Panc1 (cell line): ENCODE results near the gene ERGIC1. TPM values are rescaled to one million over a fixed set of nuclear protein-coding genes. Genes with fewer than 3 reads are reported as not detected.

ENCODE experiments used
- ATAC-seq: fragments of 200-7000 bp; cut with Tn5 transposase; 2 replicates; pipeline ENCODE4 v1.9.1; 2020; ENCODE audit warnings: mild to moderate bottlenecking, moderate library complexity
- BruUV-seq: library from RNA; stranded (reverse); fragments of 400-500 nt; replicated peaks from 2 replicates; lab custom pipeline; 2021; lab: Mats Ljungman, UMichigan
- CTCF ChIA-PET: fragments of 300-600 bp; sonication (Branson Sonifier 250); formaldehyde crosslinking; loops from one replicate; lab custom pipeline; 2022; ENCODE audit warnings: antibody characterized with exemption; lab: Charles Lee
- POLR2A ChIA-PET: fragments of 300-600 bp; sonication (Branson Sonifier 250); formaldehyde crosslinking; loops from one replicate; lab custom pipeline; 2022; ENCODE audit warnings: antibody characterized with exemption; lab: Charles Lee
- DNase-seq: peaks from one replicate; pipeline ENCODE4 v3.0.0-alpha.2; 2010; ENCODE audit warnings: low read depth, low spot score
- H3K27ac ChIP-seq: 2 replicates; pipeline ENCODE4 v1.5.1; 2011; ENCODE audit warnings: mild to moderate bottlenecking, low read length, inconsistent platforms
- H3K27me3 ChIP-seq: fragments of 200-500 bp; sonication (Bioruptor generic); 2 replicates; pipeline ENCODE4 v1.6.0; 2014; ENCODE audit warnings: low read length, inconsistent platforms; ENCODE audit not compliant: control insufficient read depth, insufficient read depth
- H3K36me3 ChIP-seq: fragments of 200-500 bp; sonication (Bioruptor generic); 2 replicates; pipeline ENCODE4 v1.5.1; 2014; ENCODE audit warnings: inconsistent platforms, mild to moderate bottlenecking, low read length, moderate library complexity; ENCODE audit not compliant: control insufficient read depth, insufficient read depth
- H3K4me1 ChIP-seq: 2 replicates; pipeline ENCODE4 v1.5.1; 2011; ENCODE audit warnings: inconsistent platforms, mild to moderate bottlenecking, low read length, moderate library complexity; ENCODE audit not compliant: control insufficient read depth, insufficient read depth
- H3K4me3 ChIP-seq, 2 experiments: 2 replicates each; pipeline ENCODE4 v1.5.1; 2011 to 2012; ENCODE audit warnings: low read depth in 2 of 2, low read length in 2 of 2, mild to moderate bottlenecking in 2 of 2, inconsistent platforms in 1 of 2, moderate library complexity in 1 of 2
- H3K9me3 ChIP-seq: fragments of 200-500 bp; sonication (Bioruptor generic); 2 replicates; pipeline ENCODE4 v1.5.1; 2014; ENCODE audit warnings: low read depth, mild to moderate bottlenecking, inconsistent platforms, low read length, moderate library complexity; ENCODE audit not compliant: control insufficient read depth, insufficient read depth
- POLR2AphosphoS5 ChIP-seq: IDR thresholded peaks from 2 replicates; pipeline ENCODE4 v1.6.1; 2012; ENCODE audit warnings: mild to moderate bottlenecking, low read depth, low read length, moderate library complexity
- SIN3A ChIP-seq: IDR thresholded peaks from 2 replicates; pipeline ENCODE4 v1.6.1; 2012; ENCODE audit warnings: low read depth, mild to moderate bottlenecking, low read length, moderate library complexity, borderline replicate concordance; ENCODE audit not compliant: insufficient read depth
- TCF7L2 ChIP-seq: IDR thresholded peaks from 2 replicates; pipeline ENCODE4 v1.6.1; 2011; ENCODE audit warnings: mild to moderate bottlenecking, low read depth, low read length, inconsistent platforms
- in situ Hi-C: cut with HindIII; loops from 2 replicates; pipeline ENCODE4 v1.10.0; 2016; ENCODE audit warnings: low sequenced_read_pairs, low pct_unique_long_range_greater_than_20kb
- intact Hi-C: fragments of 100-400 bp; cut with micrococcal nuclease; formaldehyde crosslinking; loops from one replicate; pipeline ENCODE4 v1.10.0; 2022; ENCODE audit not compliant: unreplicated experiment
- total RNA-seq: library from RNA; stranded (reverse); gene quantifications from one replicate; pipeline ENCODE4 v1.2.1, GENCODE V29; 2021; ENCODE audit not compliant: unreplicated experiment
- TF ChIP-seq, protein P1 (sequence below): fragments of 450-650 bp; IDR thresholded peaks from 2 replicates; pipeline ENCODE4 v1.5.1; 2017; ENCODE audit warnings: mild to moderate bottlenecking
- TF ChIP-seq, protein P2 (sequence below), 2 experiments: IDR thresholded peaks; 2 replicates each; pipeline ENCODE4 v1.6.1; 2011 to 2012; ENCODE audit warnings: low read depth in 2 of 2, control low read depth in 1 of 2, low read length in 1 of 2, mild to moderate bottlenecking in 1 of 2, moderate library complexity in 1 of 2; ENCODE audit not compliant: insufficient read depth in 1 of 2

ERGIC1 gene
- total RNA-seq, 1 experiment from 2014 or later: 206 TPM

DNA sequence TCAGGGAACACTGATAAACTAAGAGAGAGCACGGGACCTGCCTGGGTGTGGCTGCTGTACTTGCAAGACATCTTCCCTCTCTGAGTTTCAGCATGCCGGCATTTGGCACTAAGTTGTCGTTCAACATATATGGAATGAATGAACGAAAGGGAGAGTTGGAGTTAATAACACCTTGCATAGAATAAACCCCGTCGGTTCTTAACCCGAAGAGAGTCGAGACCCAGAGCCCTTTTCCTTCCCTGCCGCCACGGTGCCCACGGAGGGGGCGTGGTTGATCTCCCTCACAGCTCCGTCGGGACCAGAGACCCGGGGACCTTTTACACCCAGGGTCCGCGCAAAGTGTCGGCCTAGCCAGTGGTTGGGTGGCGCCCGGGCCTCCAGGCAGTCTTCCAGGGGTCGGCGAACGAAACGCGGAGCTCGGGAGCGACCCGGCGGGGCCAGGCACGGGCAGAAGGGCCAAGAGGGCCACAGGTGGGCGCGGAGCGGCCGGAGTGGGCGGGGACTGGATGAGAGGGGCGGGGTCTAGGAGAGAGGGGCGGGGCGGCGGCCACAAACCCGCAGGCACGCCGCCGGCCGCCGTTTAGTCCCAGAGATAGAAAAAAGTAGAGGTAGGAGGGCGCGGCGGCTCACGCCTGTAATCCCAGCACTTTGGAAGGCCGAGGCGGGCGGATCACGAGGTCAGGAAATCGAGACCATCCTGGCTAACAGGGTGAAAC is 124.4 kb downstream of the ERGIC1 start:
- intact Hi-C loops (loop anchor here (5.0 to 10.0 kb wide), 2 partner anchors 246 to 484 kb away; no protein-coding TSS in a partner anchor), in situ Hi-C loops (no loop called here)
- POLR2A ChIA-PET: interaction anchor here (0.6 to 0.7 kb wide), 3 partner anchors 13 to 814 kb away, joined by 4 to 13 read pairs (median 6); no protein-coding TSS in a partner anchor
- ATAC-seq: peak; percentile 86
- TF ChIP-seq SIN3A: 0 out of 2 replicates have a peak, but pooled peaks have one; percentile 2
- TF ChIP-seq TCF7L2: no peak
- TF ChIP-seq, protein P1, sequence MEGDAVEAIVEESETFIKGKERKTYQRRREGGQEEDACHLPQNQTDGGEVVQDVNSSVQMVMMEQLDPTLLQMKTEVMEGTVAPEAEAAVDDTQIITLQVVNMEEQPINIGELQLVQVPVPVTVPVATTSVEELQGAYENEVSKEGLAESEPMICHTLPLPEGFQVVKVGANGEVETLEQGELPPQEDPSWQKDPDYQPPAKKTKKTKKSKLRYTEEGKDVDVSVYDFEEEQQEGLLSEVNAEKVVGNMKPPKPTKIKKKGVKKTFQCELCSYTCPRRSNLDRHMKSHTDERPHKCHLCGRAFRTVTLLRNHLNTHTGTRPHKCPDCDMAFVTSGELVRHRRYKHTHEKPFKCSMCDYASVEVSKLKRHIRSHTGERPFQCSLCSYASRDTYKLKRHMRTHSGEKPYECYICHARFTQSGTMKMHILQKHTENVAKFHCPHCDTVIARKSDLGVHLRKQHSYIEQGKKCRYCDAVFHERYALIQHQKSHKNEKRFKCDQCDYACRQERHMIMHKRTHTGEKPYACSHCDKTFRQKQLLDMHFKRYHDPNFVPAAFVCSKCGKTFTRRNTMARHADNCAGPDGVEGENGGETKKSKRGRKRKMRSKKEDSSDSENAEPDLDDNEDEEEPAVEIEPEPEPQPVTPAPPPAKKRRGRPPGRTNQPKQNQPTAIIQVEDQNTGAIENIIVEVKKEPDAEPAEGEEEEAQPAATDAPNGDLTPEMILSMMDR: no peak
- no peak for TF ChIP-seq POLR2AphosphoS5
- TF ChIP-seq, protein P2, sequence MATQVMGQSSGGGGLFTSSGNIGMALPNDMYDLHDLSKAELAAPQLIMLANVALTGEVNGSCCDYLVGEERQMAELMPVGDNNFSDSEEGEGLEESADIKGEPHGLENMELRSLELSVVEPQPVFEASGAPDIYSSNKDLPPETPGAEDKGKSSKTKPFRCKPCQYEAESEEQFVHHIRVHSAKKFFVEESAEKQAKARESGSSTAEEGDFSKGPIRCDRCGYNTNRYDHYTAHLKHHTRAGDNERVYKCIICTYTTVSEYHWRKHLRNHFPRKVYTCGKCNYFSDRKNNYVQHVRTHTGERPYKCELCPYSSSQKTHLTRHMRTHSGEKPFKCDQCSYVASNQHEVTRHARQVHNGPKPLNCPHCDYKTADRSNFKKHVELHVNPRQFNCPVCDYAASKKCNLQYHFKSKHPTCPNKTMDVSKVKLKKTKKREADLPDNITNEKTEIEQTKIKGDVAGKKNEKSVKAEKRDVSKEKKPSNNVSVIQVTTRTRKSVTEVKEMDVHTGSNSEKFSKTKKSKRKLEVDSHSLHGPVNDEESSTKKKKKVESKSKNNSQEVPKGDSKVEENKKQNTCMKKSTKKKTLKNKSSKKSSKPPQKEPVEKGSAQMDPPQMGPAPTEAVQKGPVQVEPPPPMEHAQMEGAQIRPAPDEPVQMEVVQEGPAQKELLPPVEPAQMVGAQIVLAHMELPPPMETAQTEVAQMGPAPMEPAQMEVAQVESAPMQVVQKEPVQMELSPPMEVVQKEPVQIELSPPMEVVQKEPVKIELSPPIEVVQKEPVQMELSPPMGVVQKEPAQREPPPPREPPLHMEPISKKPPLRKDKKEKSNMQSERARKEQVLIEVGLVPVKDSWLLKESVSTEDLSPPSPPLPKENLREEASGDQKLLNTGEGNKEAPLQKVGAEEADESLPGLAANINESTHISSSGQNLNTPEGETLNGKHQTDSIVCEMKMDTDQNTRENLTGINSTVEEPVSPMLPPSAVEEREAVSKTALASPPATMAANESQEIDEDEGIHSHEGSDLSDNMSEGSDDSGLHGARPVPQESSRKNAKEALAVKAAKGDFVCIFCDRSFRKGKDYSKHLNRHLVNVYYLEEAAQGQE (IDR thresholded peaks at IDR 0.05; ENCODE audit: insufficient read depth in 1 of 2, low read depth in 2 of 2, low read length in 1 of 2): no peak
- H3K4me1 ChIP-seq: peaks cover 18% of the 10 kb centered on the region
- DNase-seq: no peak
- CTCF ChIA-PET: interaction anchor here (0.6 to 1.5 kb wide), 6 partner anchors 19 to 507 kb away, joined by 3 to 10 read pairs (median 4); no protein-coding TSS in a partner anchor
- H3K27ac ChIP-seq: peak overlapping the region; percentile 82
- TSS peak; percentile 93 for BruUV-seq
- H3K36me3 ChIP-seq: no peaks in the 10 kb centered on the region; the same call in 1 of the 2 replicates
- no peaks in the 10 kb centered on the region for H3K9me3 ChIP-seq
- peak overlapping the region; percentile 82 to 85 for H3K4me3 ChIP-seq
- no peaks in the 10 kb centered on the region for H3K27me3 ChIP-seq

- POLR2A ChIA-PET: no interaction called here
- Histone ChIP-seq H3K27me3 (no peaks in the 10 kb centered on the region), H3K27ac (peak overlapping the region; percentile 82), H3K9me3 (no peaks in the 10 kb centered on the region), H3K4me3 (peak overlapping the region; percentile 82 to 85), H3K36me3 (no peaks in the 10 kb centered on the region; the same call in 1 of the 2 replicates), H3K4me1 (peaks cover 18% of the 10 kb centered on the region)
- DNase-seq: no peak
- CTCF ChIA-PET: interaction anchor here (1.2 to 1.5 kb wide), 2 partner anchors 245 to 253 kb away, joined by 5 to 10 read pairs; no protein-coding TSS in a partner anchor
- in situ Hi-C loops (no loop called here), intact Hi-C loops (loop anchor here (5.0 to 10.0 kb wide), 2 partner anchors 248 to 485 kb away; no protein-coding TSS in a partner anchor)
- ATAC-seq: no peak
- BruUV-seq: TSS peak; percentile 78
- TF ChIP-seq, protein P1: no peak
- TF ChIP-seq SIN3A (no peak), TCF7L2 (no peak), POLR2AphosphoS5 (no peak)
- TF ChIP-seq, protein P2 (IDR thresholded peaks at IDR 0.05; ENCODE audit: insufficient read depth in 1 of 2, low read depth in 2 of 2, low read length in 1 of 2): no peak
Observed at GRCh38 chr5:172959824-172960799, 126.1 kb downstream of the ERGIC1 start.
